Articular chondrocyte of knee joint (primary cell): ENCODE measurements around the gene SLC5A1. TPM values are rescaled to one million over a fixed set of nuclear protein-coding genes. Genes with fewer than 3 reads are reported as not detected.

Experiments
- small RNA-seq: library from RNA; depleted of rRNA; stranded (forward); fragments of <200 nt; gene quantifications from one replicate; pipeline ENCODE3, GENCODE V24; 2012
- total RNA-seq: library from RNA; depleted of rRNA; stranded (reverse); fragments of >200 nt; gene quantifications from 2 replicates; pipeline ENCODE4 v1.2.3, GENCODE V29; 2012

The SLC5A1 gene
- not detected in 2 replicates for total RNA-seq

DNA sequence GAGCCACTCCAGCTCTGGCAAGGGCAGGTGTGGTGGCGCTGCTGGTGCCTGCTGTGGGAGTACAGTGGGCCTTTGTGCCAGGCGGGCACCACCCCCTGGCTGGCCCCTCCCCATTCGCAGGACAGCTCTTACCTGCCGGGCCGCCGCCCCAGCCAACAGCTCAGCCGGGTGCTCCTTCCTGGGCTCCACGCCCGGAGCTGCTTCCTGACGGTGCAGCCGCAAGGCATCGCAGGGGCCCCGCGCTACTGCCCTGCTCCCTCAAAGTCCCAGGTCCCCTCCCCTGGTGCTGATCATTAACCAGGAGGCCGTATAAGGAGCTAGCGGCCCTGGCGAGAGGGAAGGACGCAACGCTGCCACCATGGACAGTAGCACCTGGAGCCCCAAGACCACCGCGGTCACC is at the start of gene SLC5A1:
TSS of gene SLC5A1 (plus strand) at position 338 of the 400 bp plus-strand sequence. CDS start at position 359, 21 bp downstream.

DNA sequence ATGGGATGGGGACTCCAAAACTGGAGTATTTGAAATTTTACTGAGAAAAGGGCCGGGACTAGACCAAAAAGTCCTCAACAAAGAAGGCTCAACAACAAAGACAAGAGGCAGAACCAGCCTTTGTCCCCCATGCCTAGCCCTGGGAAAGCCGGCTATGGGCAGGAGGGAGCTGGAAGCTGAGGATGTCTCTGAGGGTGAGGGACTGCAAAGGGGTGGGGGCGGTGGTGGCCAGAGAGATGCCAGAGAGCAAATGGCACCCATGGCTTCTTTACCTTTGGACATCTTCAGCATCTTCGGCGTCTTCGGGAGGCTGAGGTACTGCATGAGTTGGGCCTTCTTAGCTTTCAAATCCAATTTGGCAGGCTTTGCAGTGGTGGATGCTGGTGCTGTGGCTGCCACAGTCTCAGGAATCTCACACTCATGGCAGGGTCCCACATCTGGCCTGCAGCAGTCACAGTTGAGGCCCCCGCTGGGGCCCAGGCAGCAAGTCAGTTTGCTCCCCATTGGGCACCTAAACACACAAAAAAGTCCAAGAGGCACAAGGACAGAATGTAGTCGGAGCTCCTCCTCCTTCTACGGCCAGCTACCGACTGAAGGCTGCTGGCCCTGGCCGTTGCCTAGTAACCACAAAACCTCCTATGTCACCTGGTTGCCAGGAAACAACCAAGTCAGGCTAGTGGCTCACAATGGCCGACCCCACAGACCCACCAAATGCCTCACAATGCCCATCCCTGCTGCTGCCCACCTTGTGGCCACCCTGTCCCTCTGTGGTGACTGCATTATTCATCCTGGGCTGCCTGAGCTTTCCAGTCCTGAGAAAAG is 115.9 kb downstream of the SLC5A1 start, which contains the start of gene C22orf42:
TSS of gene C22orf42 (minus strand) at position 592 of the 822 bp plus-strand sequence. CDS start at position 504, 88 bp downstream.

Small RNA genes lying within 50 kb of the gene (small RNA-seq; reads per million reads assigned to genes)
- not detected for gene AP1B1P2

Other genes starting within 250 kb of the SLC5A1 start
- gene YWHAH, start 98.7 kb upstream of the SLC5A1 start, total RNA-seq, result 157 and 169 TPM in 2 replicates
- not detected in 2 replicates for gene C22orf42, start 116.0 kb downstream of the SLC5A1 start, total RNA-seq
- gene RFPL2, start 161.8 kb downstream of the SLC5A1 start, total RNA-seq, result not detected in 2 replicates
- not detected in 2 replicates for gene SLC5A4, start 212.1 kb downstream of the SLC5A1 start, total RNA-seq